Liver (tissue), 9 donors: ENCODE results near the gene NBEA. TPM values are rescaled to one million over a fixed set of nuclear protein-coding genes. Genes with fewer than 3 reads are reported as not detected.
"Not testable (repeated sequence)": the region's sequence is repeated elsewhere in the genome, so short reads cannot be mapped to it uniquely, and the experiment has no call there.

Experiments used
- DNase-seq: peaks from one replicate; pipeline ENCODE4 v3.0.0-alpha.2; 2017; ENCODE audit warnings: low spot score
- H3K27ac ChIP-seq, 2 donors: one replicate each; pipeline ENCODE4 v1.7.0; 2013; ENCODE audit warnings: inconsistent platforms in 2 of 2, low read length in 2 of 2, control low read depth in 1 of 2, low read depth in 1 of 2, mild to moderate bottlenecking in 1 of 2
- H3K27me3 ChIP-seq, 4 donors: one replicate each; pipeline versions ENCODE4 v1.6.1 to v1.7.0; 2013; ENCODE audit warnings: low read length in 3 of 4, inconsistent platforms in 1 of 4, mild to moderate bottlenecking in 1 of 4, moderate library complexity in 1 of 4; ENCODE audit not compliant: control insufficient read depth in 4 of 4, insufficient read depth in 4 of 4
- H3K36me3 ChIP-seq, 4 donors: one replicate each; pipeline versions ENCODE4 v1.6.1 to v1.7.0; 2013; ENCODE audit warnings: low read length in 3 of 4, mild to moderate bottlenecking in 3 of 4, low read depth in 1 of 4, moderate library complexity in 1 of 4; ENCODE audit not compliant: control insufficient read depth in 4 of 4, insufficient read depth in 3 of 4
- H3K4me1 ChIP-seq, 4 donors: one replicate each; pipeline versions ENCODE4 v1.6.1 to v1.7.0; 2013; ENCODE audit warnings: low read length in 3 of 4, mild to moderate bottlenecking in 3 of 4, moderate library complexity in 1 of 4; ENCODE audit not compliant: control insufficient read depth in 4 of 4, insufficient read depth in 4 of 4
- H3K4me3 ChIP-seq, 3 donors: one replicate each; pipeline versions ENCODE4 v1.6.1 to v1.7.0; 2013; ENCODE audit warnings: low read length in 3 of 3, control low read depth in 1 of 3, low read depth in 1 of 3, mild to moderate bottlenecking in 1 of 3
- H3K9ac ChIP-seq, 2 donors: one replicate each; pipeline ENCODE4 v1.7.0; 2013; ENCODE audit warnings: low read length in 2 of 2, mild to moderate bottlenecking in 2 of 2, moderate library complexity in 2 of 2, control low read depth in 1 of 2, low read depth in 1 of 2
- H3K9me3 ChIP-seq, 4 donors: one replicate each; pipeline versions ENCODE4 v1.6.1 to v1.7.0; 2013; ENCODE audit warnings: low read length in 3 of 4; ENCODE audit not compliant: control insufficient read depth in 4 of 4
- CTCF ChIP-seq: fragments of 150-350 bp; IDR thresholded peaks from 2 replicates; pipeline ENCODE4 v1.5.1; 2017; ENCODE audit warnings: improper control_type of control experiment, low read depth, low read length; ENCODE audit not compliant: missing input control
- EGR1 ChIP-seq, 2 donors: IDR thresholded peaks; 2 replicates each; pipeline ENCODE4 v1.6.1; 2016 to 2018; ENCODE audit warnings: antibody characterized with exemption in 2 of 2, low read depth in 2 of 2
- FOXA2 ChIP-seq: IDR thresholded peaks from 2 replicates; pipeline ENCODE4 v1.6.1; 2016; ENCODE audit warnings: antibody characterized with exemption
- GABPA ChIP-seq, 2 donors: IDR thresholded peaks in 1 of 2; conservative IDR thresholded peaks in 1 of 2; 2 replicates each; pipeline ENCODE4 v1.6.1; 2016; ENCODE audit warnings: antibody characterized with exemption in 2 of 2, mild to moderate bottlenecking in 1 of 2, moderate library complexity in 1 of 2
- HNF4G ChIP-seq: IDR thresholded peaks from 2 replicates; pipeline ENCODE4 v1.6.1; 2016; ENCODE audit warnings: antibody characterized with exemption
- JUND ChIP-seq, 2 donors: IDR thresholded peaks; 2 replicates each; pipeline ENCODE4 v1.6.1; 2016; ENCODE audit warnings: antibody characterized with exemption in 2 of 2
- RAD21 ChIP-seq, 2 donors: IDR thresholded peaks; 2 replicates each; pipeline ENCODE4 v1.6.1; 2016; ENCODE audit warnings: antibody characterized with exemption in 2 of 2, mild to moderate bottlenecking in 2 of 2
- TAF1 ChIP-seq: conservative IDR thresholded peaks from 2 replicates; pipeline ENCODE4 v1.6.1; 2016; ENCODE audit warnings: antibody characterized with exemption, mild to moderate bottlenecking
- YY1 ChIP-seq: IDR thresholded peaks from 2 replicates; pipeline ENCODE4 v1.6.1; 2016; ENCODE audit warnings: antibody characterized with exemption, mild to moderate bottlenecking
- WGBS: extraction: QIAGEN DNeasy Blood & Tissue Kit; methylation state at CpG from one replicate; pipeline ENCODE4 v1.1.7; 2013; 5-methylcytosine and 5-hydroxymethylcytosine counted together
- polyA plus RNA-seq, 2 donors: library from polyadenylated mRNA; stranded (reverse) in 1 of 2; unstranded in 1 of 2; fragments of 200-250 nt in 1 of 2; fragments of >200 nt in 1 of 2; fragmentation: Nextera tagmentation in 1 of 2; extraction: Ambion mirVana in 1 of 2; gene quantifications; one replicate each; pipeline versions ENCODE4 v1.2.1 to v1.2.3, GENCODE V29; 2013 to 2015
- total RNA-seq, 2 donors: library from RNA; depleted of rRNA; stranded (reverse); fragments of >200 nt; gene quantifications; one replicate each; pipeline ENCODE4 v1.2.3, GENCODE V29; 2014
- TF ChIP-seq, protein P1 (sequence below): IDR thresholded peaks from 2 replicates; pipeline ENCODE4 v1.6.1; 2016; ENCODE audit warnings: antibody characterized with exemption
- TF ChIP-seq, protein P2 (sequence below): IDR thresholded peaks from 2 replicates; pipeline ENCODE4 v1.6.1; 2016; ENCODE audit warnings: antibody characterized with exemption
- TF ChIP-seq, protein P3 (sequence below): IDR thresholded peaks from 2 replicates; pipeline ENCODE4 v1.6.1; 2016; ENCODE audit warnings: antibody characterized with exemption, mild to moderate bottlenecking
- donor health status: healthy.
- donor health status: healthy.
- donor health status: healthy.
- donor health status: healthy.
- donor health status: healthy.

NBEA gene
- total and polyA plus RNA-seq, 4 donors = 0.24 to 3.5 (median 1.4) TPM

DNA sequence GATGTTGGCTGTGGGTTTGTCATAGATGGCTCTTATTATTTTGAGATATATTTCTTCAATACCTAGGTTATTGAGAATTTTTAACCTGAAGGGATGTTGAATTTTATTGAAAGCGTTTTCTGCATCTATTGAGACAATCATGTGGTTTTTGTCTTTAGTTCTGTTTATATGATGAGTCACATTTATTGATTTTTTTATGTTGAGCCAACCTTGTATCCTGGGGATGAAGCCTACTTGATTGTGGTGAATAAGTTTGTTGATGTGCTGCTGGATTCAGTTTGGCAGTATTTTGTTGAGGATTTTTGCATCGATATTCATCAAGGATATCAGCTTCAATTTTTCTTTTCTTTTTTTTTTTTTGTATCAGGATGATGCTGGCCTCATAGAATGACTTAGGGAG lies 29.4 kb downstream of the NBEA start:
- Histone ChIP-seq H3K27ac (no peak overlapping the region), H3K9ac (no peak overlapping the region), H3K4me1 (no peaks in the 10 kb centered on the region), H3K9me3 (no peaks in the 10 kb centered on the region), H3K27me3 (no peaks in the 10 kb centered on the region), H3K36me3 (no peaks in the 10 kb centered on the region), H3K4me3 (no peak overlapping the region)
- WGBS = 88% methylated on average over 2 of the region's 2 CpGs
- no peak for DNase-seq
- TF ChIP-seq FOXA2 (no peak), GABPA (IDR thresholded peaks at IDR 0.05 in 1 of 2, conservative IDR thresholded peaks at IDR 0.05 in 1 of 2) (no peak), HNF4G (no peak), TAF1 (no peak), EGR1 (IDR thresholded peaks at IDR 0.05; ENCODE audit: low read depth in 2 of 2) (no peak), RAD21 (IDR thresholded peaks at IDR 0.05) (no peak)

DNA sequence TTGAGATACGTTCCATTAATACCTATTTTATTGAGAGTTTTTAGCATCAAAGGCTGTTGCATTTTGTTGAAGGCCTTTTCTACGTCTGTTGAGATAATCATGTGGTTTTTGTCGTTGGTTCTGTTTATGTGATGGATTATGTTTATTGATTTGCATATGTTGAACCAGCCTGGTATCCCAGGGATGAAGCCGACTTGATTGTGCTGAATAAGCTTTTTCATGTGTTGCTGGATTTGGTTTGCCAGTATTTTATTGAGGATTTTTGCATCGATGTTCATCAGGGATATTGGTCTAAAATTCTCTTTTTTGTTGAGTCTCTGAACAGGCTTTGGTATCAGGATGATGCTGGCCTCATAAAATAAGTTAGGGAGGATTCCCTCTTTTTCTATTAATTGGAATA lies 43.1 kb downstream of the NBEA start:
- H3K36me3 ChIP-seq = not testable (repeated sequence)
- 86% methylated on average over 5 of the region's 5 CpGs for WGBS

DNA sequence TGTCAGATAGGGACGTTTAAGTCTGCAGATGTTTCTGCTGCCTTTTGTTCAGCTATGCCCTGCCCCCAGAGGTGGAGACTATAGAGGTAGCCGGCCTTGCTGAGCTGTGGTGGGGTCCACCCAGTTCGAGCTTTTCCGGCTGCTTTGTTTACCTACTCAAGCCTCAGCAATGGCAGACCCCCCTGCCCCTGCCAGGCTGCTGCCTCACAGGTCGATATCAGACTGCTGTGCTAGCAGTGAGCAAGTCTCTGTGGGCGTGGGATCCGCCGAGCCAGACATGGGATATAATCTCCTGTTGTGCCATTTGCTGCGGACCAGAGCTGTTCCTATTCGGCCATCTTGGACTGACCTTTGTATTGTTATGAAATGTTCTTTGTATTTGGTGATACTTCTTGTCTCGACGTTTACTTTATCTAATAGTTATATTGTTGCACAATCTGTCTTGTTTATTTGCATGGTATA lies 46.3 kb downstream of the NBEA start:
- Histone ChIP-seq H3K27me3 (no peaks in the 10 kb centered on the region), H3K36me3 (no peaks in the 10 kb centered on the region), H3K9ac (no peak overlapping the region), H3K4me3 (no peak overlapping the region), H3K4me1 (peaks cover 0 to 12% (median 0%) of the 10 kb centered on the region in 4 donors), H3K27ac (no peak overlapping the region), H3K9me3 (peaks cover 0 to 9% (median 5%) of the 10 kb centered on the region in 4 donors)
- WGBS = 85% methylated on average over 12 of the region's 12 CpGs
- TF ChIP-seq CTCF (no peak), YY1 (no peak), RAD21 (IDR thresholded peaks at IDR 0.05) (no peak), FOXA2 (no peak), EGR1 (IDR thresholded peaks at IDR 0.05; ENCODE audit: low read depth in 2 of 2) (no peak), TAF1 (no peak), HNF4G (no peak), GABPA (IDR thresholded peaks at IDR 0.05 in 1 of 2, conservative IDR thresholded peaks at IDR 0.05 in 1 of 2) (no peak), JUND (IDR thresholded peaks at IDR 0.05) (no peak)
- TF ChIP-seq, protein P1, sequence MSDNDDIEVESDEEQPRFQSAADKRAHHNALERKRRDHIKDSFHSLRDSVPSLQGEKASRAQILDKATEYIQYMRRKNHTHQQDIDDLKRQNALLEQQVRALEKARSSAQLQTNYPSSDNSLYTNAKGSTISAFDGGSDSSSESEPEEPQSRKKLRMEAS = no peak
- TF ChIP-seq, protein P2, sequence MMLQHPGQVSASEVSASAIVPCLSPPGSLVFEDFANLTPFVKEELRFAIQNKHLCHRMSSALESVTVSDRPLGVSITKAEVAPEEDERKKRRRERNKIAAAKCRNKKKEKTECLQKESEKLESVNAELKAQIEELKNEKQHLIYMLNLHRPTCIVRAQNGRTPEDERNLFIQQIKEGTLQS = no peak
- TF ChIP-seq, protein P3, sequence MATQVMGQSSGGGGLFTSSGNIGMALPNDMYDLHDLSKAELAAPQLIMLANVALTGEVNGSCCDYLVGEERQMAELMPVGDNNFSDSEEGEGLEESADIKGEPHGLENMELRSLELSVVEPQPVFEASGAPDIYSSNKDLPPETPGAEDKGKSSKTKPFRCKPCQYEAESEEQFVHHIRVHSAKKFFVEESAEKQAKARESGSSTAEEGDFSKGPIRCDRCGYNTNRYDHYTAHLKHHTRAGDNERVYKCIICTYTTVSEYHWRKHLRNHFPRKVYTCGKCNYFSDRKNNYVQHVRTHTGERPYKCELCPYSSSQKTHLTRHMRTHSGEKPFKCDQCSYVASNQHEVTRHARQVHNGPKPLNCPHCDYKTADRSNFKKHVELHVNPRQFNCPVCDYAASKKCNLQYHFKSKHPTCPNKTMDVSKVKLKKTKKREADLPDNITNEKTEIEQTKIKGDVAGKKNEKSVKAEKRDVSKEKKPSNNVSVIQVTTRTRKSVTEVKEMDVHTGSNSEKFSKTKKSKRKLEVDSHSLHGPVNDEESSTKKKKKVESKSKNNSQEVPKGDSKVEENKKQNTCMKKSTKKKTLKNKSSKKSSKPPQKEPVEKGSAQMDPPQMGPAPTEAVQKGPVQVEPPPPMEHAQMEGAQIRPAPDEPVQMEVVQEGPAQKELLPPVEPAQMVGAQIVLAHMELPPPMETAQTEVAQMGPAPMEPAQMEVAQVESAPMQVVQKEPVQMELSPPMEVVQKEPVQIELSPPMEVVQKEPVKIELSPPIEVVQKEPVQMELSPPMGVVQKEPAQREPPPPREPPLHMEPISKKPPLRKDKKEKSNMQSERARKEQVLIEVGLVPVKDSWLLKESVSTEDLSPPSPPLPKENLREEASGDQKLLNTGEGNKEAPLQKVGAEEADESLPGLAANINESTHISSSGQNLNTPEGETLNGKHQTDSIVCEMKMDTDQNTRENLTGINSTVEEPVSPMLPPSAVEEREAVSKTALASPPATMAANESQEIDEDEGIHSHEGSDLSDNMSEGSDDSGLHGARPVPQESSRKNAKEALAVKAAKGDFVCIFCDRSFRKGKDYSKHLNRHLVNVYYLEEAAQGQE = no peak
- DNase-seq = no peak

More for the DNA sequence above, 43.1 kb downstream of the NBEA start:
- not testable (repeated sequence) for H3K4me3 ChIP-seq, H3K9me3 ChIP-seq, H3K4me1 ChIP-seq, H3K9ac ChIP-seq, H3K27me3 ChIP-seq, DNase-seq, H3K27ac ChIP-seq
